ENCODE data around the gene BRD4. TPM values are rescaled to one million over a fixed set of nuclear protein-coding genes. Genes with fewer than 3 reads are reported as not detected.
A peak's percentile ranks its signal among the peaks of the same experiment; 100 is the strongest.

Gene BRD4
- total RNA-seq, 4 donors from 2014 or later: 5.6 to 156 (median 16.6) TPM

GRCh38 chr19:15379083-15379998 lies 47.0 kb upstream of the BRD4 start, which contains the start of gene AKAP8:
AKAP8 (minus strand) TSS chr19:15379787; CDS start chr19:15379731, 56 bp downstream.
- TF ChIP-seq CTCF (IDR thresholded peaks at IDR 0.05) (peak in 1 of 4 experiments; percentile 2), POLR2A (IDR thresholded peaks at IDR 0.05) (peak; percentile 65 to 87)
- peak; percentile 98 to 99 for DNase-seq
- H3K27ac ChIP-seq: peak within 1 kb of the TSS; percentile 90 to 97
- H3K27me3 ChIP-seq: no peaks in the 10 kb centered on the region
- H3K9me3 ChIP-seq: no peaks in the 10 kb centered on the region
- H3K4me1 ChIP-seq: peaks cover 4 to 26% of the 10 kb centered on the region in 2 donors
- H3K36me3 ChIP-seq: no peaks in the 10 kb centered on the region
- H3K4me3 ChIP-seq: peak within 1 kb of the TSS; percentile 56 to 95
- intact Hi-C loops (cut with DNase I; ENCODE audit: low total_unique reads): no loop called here

- Histone ChIP-seq H3K27me3 (no peaks in the 10 kb centered on the region), H3K4me1 (peaks cover 4 to 27% of the 10 kb centered on the region in 2 donors), H3K36me3 (no peaks in the 10 kb centered on the region), H3K27ac (peak overlapping the region; percentile 90 to 97), H3K4me3 (peak overlapping the region; percentile 56 to 95), H3K9me3 (no peaks in the 10 kb centered on the region)
- intact Hi-C loops (cut with DNase I; ENCODE audit: low total_unique reads): no loop called here
- DNase-seq: no peak
- TF ChIP-seq POLR2A (IDR thresholded peaks at IDR 0.05): no peak
- no peak for TF ChIP-seq CTCF (IDR thresholded peaks at IDR 0.05)
Observed at GRCh38 chr19:15378534-15379082, 46.3 kb upstream of the BRD4 start.

GRCh38 chr19:15374796-15375440 lies 42.6 kb upstream of the BRD4 start:
- no peaks in the 10 kb centered on the region for H3K36me3 ChIP-seq
- intact Hi-C loops (cut with DNase I; ENCODE audit: low total_unique reads): no loop called here
- no peaks in the 10 kb centered on the region for H3K9me3 ChIP-seq
- peaks cover 4 to 22% of the 10 kb centered on the region in 2 donors for H3K4me1 ChIP-seq
- peak; percentile 46 to 52 for DNase-seq
- H3K27me3 ChIP-seq: no peaks in the 10 kb centered on the region
- H3K27ac ChIP-seq: peak overlapping the region; percentile 28 to 50
- no peak for TF ChIP-seq CTCF (IDR thresholded peaks at IDR 0.05)
- no peak for TF ChIP-seq POLR2A (IDR thresholded peaks at IDR 0.05)
- no peak overlapping the region for H3K4me3 ChIP-seq

GRCh38 chr19:15374105-15374651 lies 41.8 kb upstream of the BRD4 start:
- no peak for DNase-seq
- no peaks in the 10 kb centered on the region for H3K9me3 ChIP-seq
- H3K36me3 ChIP-seq: no peaks in the 10 kb centered on the region
- no peak overlapping the region for H3K4me3 ChIP-seq
- peak overlapping the region; percentile 28 to 50 for H3K27ac ChIP-seq
- no peak for TF ChIP-seq POLR2A (IDR thresholded peaks at IDR 0.05)
- H3K27me3 ChIP-seq: no peaks in the 10 kb centered on the region
- peaks cover 4 to 22% of the 10 kb centered on the region in 2 donors for H3K4me1 ChIP-seq
- intact Hi-C loops (cut with DNase I; ENCODE audit: low total_unique reads): no loop called here

GRCh38 chr19:15373644-15374043 lies 41.3 kb upstream of the BRD4 start:
- H3K9me3 ChIP-seq: no peaks in the 10 kb centered on the region
- no peak for TF ChIP-seq CTCF (IDR thresholded peaks at IDR 0.05)
- no peak for TF ChIP-seq POLR2A (IDR thresholded peaks at IDR 0.05)
- no peaks in the 10 kb centered on the region for H3K27me3 ChIP-seq
- no peak overlapping the region for H3K27ac ChIP-seq
- H3K36me3 ChIP-seq: no peaks in the 10 kb centered on the region
- H3K4me1 ChIP-seq: peaks cover 4 to 22% of the 10 kb centered on the region in 2 donors
- no peak for DNase-seq
- intact Hi-C loops (cut with DNase I; ENCODE audit: low total_unique reads): no loop called here
- H3K4me3 ChIP-seq: no peak overlapping the region
